ENCODE results near the gene ABCD1.

ABCD1 gene

DNA sequence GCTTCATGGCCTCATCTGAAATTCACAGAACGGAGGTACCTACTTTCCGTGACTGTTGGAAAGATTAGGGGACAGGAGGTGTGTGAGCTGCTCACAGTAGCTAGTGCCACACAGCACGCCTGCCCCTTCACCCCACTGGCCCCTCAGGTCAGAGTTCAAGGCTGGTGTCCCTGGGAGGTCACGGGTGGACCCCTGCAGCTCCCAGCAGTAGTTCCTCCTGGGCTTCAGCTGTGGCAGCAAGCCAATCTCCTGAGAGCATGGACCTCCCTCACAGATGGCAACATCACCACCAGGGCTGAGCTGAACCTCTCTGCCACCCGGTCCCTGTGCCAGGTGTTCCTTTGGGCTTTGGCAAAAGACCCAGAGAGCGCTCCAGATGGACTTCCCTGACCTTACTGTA is 67.7 kb downstream of the ABCD1 start:
- no peak for DNase-seq (ENCODE audit: low read depth)

DNA sequence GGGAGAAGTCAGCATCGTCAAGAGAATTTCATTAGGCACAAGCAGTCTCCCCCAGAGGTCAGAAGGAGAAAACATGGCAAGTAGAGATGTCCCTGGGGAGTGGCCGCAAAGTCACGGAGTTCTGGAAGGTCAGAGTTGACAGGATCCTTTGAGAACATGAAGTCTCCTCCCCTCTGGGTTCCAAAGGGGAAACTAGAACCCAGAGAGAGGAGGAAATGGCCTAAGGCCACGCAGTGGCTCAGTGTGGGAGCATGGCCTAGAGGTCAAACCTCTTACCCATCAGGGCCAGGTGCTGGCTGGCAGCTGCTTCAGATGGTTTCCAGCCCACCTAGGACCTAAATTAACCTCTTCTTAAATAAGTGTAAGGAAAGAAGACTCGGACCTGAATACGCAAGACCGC is 68.6 kb downstream of the ABCD1 start:
- DNase-seq (ENCODE audit: low read depth), result no peak

Measured in iris pigment epithelial cell (primary cell).